Mucosa of descending colon (tissue), 3 donors: ENCODE results near the gene HLA-DMB. TPM values are rescaled to one million over a fixed set of nuclear protein-coding genes. Genes with fewer than 3 reads are reported as not detected.

Experiments
- ATAC-seq: fragments of 200-7000 bp; cut with Tn5 transposase; one replicate; pipeline ENCODE4 v1.9.1; 2020; ENCODE audit warnings: mild to moderate bottlenecking, moderate library complexity
- DNase-seq, 3 donors: peaks; one replicate each; pipeline ENCODE4 v3.0.0-alpha.2; 2020
- H3K36me3 ChIP-seq: fragments of 200-600 bp; one replicate; pipeline ENCODE4 v1.8.0; 2021; ENCODE audit warnings: low read depth, mild to moderate bottlenecking
- H3K4me1 ChIP-seq: fragments of 200-600 bp; one replicate; pipeline ENCODE4 v1.8.0; 2021; ENCODE audit warnings: low read depth, mild to moderate bottlenecking
- H3K4me3 ChIP-seq: fragments of 200-600 bp; one replicate; pipeline ENCODE4 v1.8.0; 2021; ENCODE audit warnings: mild to moderate bottlenecking
- H3K9me3 ChIP-seq: fragments of 200-600 bp; one replicate; pipeline ENCODE4 v1.8.0; 2021; ENCODE audit warnings: mild to moderate bottlenecking
- CTCF ChIP-seq: fragments of 200-600 bp; IDR thresholded peaks from one replicate; pipeline ENCODE4 v1.8.0; 2022; ENCODE audit warnings: antibody characterized with exemption, mild to moderate bottlenecking
- intact Hi-C, 2 donors: fragments of 100-400 bp; cut with DNase I in 1 of 2; cut with micrococcal nuclease in 1 of 2; formaldehyde crosslinking; loops; one replicate each; pipeline versions ENCODE4 v1.11.0 to v1.11.1; 2022; cut with DNase I, micrococcal nuclease
- total RNA-seq, 3 donors: library from RNA; stranded (reverse); fragmentation: NEBNext Ultra II Directional in 2 of 3; extraction: Animal tissue kit (Norgen Biotek cat#: 25700) in 2 of 3; gene quantifications; one replicate each; pipeline versions ENCODE4 v1.2.1 to v1.2.4, GENCODE V29; 2021 to 2023
- donor health status: DM: no; HTN: no; CAD: no; lungs with moderate emphysema.
- donor health status: DM: no; HTN: no; CAD: no.
- donor health status: DM: no; HTN: yes; CAD: no.

HLA-DMB gene
- total RNA-seq, 3 donors from 2014 or later: 10.8 to 27.1 (median 22.8) TPM

GRCh38 chr6:32970413-32971241, 29.8 kb upstream of the HLA-DMB start:
- intact Hi-C loops: no loop called here
- Histone ChIP-seq H3K4me1 (peaks cover 26% of the 10 kb centered on the region), H3K36me3 (peaks cover 4% of the 10 kb centered on the region), H3K4me3 (peak overlapping the region; percentile 66), H3K9me3 (no peaks in the 10 kb centered on the region)
- ATAC-seq: peak; percentile 39
- DNase-seq: peak; percentile 91 to 94 (median 93)
- TF ChIP-seq CTCF: no peak

GRCh38 chr6:32969685-32970412, 29.0 kb upstream of the HLA-DMB start:
- peaks cover 19% of the 10 kb centered on the region for H3K4me1 ChIP-seq
- ATAC-seq (peak; percentile 21), DNase-seq (peak; percentile 81 to 85 (median 83))
- H3K9me3 ChIP-seq: no peaks in the 10 kb centered on the region
- H3K4me3 ChIP-seq: peak overlapping the region; percentile 66
- TF ChIP-seq CTCF: no peak
- H3K36me3 ChIP-seq: no peaks in the 10 kb centered on the region
- intact Hi-C loops: no loop called here

GRCh38 chr6:32968867-32969684, 28.2 kb upstream of the HLA-DMB start:
- Histone ChIP-seq H3K4me1 (peaks cover 16% of the 10 kb centered on the region), H3K36me3 (no peaks in the 10 kb centered on the region), H3K4me3 (peak overlapping the region; percentile 66), H3K9me3 (no peaks in the 10 kb centered on the region)
- ATAC-seq (peak; percentile 42), DNase-seq (peak; percentile 78 to 84 (median 79))
- TF ChIP-seq CTCF: no peak
- intact Hi-C loops: no loop called here

GRCh38 chr6:32968093-32968866, 27.5 kb upstream of the HLA-DMB start, which contains the start of gene BRD2:
BRD2 (plus strand) TSS chr6:32968594; CDS start chr6:32972899, 4,305 bp downstream.
- intact Hi-C loops: no loop called here
- no peaks in the 10 kb centered on the region for H3K9me3 ChIP-seq
- peak; percentile 94 to 99 (median 98) for DNase-seq
- no peak for TF ChIP-seq CTCF
- peaks cover 16% of the 10 kb centered on the region for H3K4me1 ChIP-seq
- ATAC-seq: peak; percentile 67
- H3K36me3 ChIP-seq: no peaks in the 10 kb centered on the region
- H3K4me3 ChIP-seq: peak within 1 kb of the TSS; percentile 66
